Measurements from ENCODE around the gene ZDHHC14.
"Not testable (repeated sequence)": the region's sequence is repeated elsewhere in the genome, so short reads cannot be mapped to it uniquely, and the experiment has no call there.

Gene ZDHHC14

GRCh38 chr6:157555455-157556143 is 174.6 kb downstream of the ZDHHC14 start:
- DNase-seq = no peak

GRCh38 chr6:157556144-157556645 is 175.2 kb downstream of the ZDHHC14 start:
- DNase-seq = no peak

DNA sequence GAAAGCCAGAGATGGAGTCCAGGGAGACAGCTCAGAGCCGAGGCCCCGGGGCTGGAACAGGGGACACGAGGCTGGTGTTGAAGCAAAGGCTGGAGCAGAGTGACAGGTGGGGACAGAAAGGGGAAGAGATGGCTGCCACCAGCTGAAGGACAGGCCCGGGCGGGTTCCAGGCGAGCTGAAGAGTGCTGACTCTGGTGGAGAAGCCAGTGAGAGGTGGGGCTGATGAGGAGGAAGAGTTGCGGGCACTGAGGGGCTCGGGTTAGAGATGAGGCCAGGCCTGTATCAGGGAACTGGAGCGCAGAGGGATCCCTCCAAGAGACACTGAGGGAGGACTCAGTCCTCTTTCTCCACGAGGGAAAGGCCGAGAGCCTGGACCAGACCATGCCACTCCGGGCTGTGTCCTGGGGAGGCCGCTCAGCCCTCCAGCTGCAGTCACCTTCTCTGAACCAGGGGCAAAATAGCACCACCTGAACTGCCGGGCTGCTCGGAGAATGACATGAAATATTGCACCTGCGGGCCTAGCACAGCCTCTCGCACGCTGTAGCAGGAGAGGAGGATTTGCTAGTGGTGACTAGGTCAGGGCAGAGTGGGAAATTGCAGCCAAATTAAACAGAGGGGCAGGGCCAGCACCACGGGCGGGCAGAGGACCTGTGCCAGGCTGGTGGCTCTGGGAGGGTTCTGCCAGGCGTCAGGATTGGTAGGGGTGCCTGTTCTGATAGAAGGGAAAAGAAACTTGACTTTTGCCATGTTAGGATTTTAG is 175.9 kb downstream of the ZDHHC14 start:
- no peak for DNase-seq

DNA sequence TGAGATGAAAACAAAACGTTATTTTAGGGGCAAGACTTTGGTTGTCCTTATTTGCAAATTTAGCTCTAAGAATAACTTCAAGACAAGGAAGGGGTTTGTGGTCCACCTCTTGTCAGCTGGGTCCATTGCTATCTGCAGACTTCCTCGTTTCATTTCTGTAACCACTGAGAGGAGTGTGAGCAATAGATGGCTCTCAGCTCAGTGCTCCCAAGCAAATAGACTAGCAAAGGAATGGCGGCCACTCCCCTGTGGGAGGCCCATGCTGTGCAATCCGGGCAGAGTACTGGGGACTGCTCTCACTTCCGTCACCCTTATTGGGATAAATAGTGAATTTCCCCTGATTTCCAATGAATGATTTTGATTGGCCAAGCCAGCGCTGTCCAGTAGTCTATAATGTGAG is 176.6 kb downstream of the ZDHHC14 start:
- DNase-seq = no peak

GRCh38 chr6:157558049-157558448 is 177.1 kb downstream of the ZDHHC14 start:
- DNase-seq = no peak

DNA sequence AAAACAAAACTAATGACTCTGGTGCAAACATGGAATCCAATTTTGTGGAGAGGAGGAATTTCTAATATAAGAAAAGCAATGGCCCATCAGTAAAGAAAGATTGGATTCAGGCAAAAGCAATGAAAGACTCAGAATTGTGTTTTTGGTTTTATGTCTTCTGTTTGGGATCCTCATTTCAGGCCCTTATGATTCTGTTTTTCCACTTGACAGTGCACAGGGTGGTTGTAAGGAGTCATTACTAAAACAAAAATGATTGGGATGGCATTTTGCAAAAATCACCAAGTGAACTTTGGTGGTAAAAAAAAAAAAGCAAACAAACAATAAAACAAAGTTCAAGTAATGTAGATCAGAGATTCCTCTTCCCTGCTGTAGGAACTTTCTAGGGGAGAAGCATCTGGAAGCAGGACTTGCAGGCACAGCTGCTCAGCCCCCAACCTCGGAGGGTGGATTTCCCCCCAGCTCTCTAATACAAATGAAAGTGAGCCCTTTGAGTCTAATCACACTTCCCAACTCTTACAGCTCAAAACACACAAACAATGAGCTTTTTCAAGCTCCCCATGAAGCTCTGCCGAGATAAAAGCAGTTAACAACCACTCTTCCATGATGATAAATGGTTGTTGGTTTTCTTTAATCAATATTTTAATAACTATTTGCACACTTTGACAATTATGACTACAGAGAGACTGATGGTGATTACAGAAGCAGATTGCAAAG is 177.7 kb downstream of the ZDHHC14 start:
- no peak for DNase-seq

DNA sequence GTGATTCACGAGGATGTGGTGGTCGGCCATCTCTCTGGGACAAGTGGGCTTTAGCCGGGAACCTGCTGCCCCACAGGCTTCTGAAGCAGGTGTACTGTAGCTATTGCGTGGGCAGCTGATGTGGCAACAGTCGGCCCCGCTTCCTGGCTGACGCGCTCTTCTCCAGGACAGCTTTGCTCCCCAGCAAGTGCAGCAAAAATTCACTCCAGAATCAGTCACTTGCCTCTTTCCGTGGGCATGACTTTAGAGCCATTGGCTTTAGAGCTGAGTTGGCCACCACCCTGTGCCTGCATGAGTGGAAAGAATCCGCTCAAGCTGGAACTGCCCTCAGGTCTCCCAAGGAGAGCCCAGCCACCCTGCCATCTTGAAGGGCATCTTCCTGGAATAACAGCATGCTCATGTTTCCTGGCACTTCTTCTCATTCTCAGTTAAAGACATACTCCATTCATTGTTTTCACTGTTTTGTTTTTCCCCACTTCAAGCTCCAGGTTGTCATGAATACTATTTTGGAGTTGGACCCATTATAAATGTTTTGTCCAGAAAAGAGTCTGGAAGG is 178.3 kb downstream of the ZDHHC14 start:
- DNase-seq = no peak

- DNase-seq = not testable (repeated sequence)
Measured at GRCh38 chr6:157560063-157560462, 179.1 kb downstream of the ZDHHC14 start.

GRCh38 chr6:157560691-157561413 is 179.9 kb downstream of the ZDHHC14 start:
- DNase-seq = no peak

DNA sequence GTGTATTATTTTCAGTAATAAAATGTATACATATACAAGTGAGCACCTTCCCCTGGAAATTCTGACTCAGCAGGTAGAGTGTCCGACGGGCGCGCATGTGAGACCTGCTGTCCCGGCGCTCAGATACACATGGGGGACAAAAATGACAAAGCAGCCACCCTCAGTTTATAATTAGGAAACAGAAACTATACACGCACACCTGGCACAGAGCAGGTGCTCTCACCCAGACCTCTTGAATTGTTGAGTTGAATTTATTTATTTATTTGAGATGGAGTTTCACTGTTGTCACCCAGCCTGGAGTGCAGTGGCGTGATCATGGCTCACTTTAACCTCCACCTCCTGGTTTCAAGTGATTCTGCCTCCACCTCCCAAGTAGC is 180.4 kb downstream of the ZDHHC14 start:
- DNase-seq = no peak

DNA sequence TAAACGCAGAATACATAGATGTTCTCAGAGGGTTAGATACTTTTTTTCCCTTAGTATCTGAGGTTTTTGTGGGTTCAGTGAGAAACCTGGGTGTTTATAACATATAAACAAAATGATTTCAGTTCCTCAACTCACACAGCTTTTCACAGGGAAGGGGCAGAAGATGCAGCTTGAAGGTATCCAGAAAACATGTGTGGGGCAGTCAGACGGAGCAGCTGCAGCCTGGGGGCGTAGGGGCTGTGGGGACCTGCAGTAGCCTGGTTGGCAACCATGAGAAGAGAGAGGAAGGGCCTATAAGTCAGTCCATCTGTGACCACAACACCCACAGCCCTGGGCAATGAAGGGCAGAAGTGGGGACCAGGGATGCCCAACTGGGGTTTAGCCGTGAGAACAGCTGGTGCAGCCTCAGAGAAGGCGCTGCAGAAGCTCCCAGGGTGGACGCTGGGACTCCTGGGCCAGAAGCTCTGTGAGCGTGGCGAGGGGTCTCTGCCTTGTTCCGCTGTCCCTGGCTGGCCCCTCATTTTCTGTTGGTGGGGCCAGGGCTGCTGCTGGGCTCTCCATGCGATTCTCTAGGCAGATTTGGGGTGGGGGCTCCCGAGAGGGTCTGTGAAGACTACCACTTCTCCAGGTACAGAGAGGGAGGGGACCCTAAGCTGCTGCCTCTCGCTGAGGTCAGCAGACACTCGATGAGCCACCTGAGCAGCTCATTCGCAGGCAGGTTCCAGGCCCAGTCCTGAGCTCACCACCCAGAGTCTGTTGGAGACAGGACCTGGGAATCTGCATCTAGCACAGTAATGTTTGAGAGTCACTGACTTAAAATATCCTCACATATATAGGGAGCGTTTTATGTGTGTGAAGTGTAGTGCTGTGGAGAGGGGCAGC is 181.2 kb downstream of the ZDHHC14 start:
- DNase-seq = no peak

- DNase-seq = no peak
Measured at GRCh38 chr6:157562997-157563396, 182.0 kb downstream of the ZDHHC14 start.

- DNase-seq = no peak
Measured at GRCh38 chr6:157563611-157564284, 182.8 kb downstream of the ZDHHC14 start.

- no peak for DNase-seq
Measured at GRCh38 chr6:157568702-157569101, 187.7 kb downstream of the ZDHHC14 start.

DNA sequence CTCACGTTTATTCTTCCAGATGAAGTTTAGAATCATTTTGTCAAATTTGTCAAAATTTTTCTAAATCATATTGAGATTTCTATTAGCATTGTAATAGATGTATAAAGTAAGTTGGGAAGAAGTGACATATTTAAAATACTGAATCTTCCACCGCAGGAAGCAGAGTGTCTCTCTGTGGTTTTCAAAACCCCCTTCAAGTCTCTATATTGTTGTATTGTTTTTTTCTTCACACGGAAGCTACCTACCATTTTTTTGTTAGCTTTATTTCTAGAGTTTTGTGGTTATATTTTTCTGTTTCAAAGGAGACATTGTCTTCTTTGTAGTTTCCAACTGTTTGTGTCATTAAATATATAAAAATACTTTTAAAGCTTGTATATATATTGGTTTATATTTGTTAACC is 188.6 kb downstream of the ZDHHC14 start:
- DNase-seq = no peak

DNA sequence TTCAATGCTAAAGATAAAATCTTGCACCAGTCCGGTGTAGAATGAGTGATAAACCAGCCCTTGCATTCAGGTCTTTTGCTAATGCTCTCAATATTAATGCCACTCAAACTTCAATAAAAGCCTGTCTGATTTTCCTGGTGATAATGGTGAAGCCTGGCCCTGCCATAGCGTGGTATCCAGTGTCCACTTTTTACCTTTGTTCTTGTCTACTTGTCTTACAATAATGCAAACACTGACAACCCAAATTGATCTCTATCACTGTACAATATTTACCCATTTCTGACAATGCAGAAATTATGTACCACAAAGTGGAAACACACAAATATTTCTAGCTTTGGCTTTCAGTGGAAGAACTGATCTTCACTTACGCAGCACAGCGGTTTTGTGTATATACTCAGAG is 189.1 kb downstream of the ZDHHC14 start:
- DNase-seq = no peak

GRCh38 chr6:157570752-157571151 is 189.8 kb downstream of the ZDHHC14 start:
- peak; percentile 28 for DNase-seq

DNA sequence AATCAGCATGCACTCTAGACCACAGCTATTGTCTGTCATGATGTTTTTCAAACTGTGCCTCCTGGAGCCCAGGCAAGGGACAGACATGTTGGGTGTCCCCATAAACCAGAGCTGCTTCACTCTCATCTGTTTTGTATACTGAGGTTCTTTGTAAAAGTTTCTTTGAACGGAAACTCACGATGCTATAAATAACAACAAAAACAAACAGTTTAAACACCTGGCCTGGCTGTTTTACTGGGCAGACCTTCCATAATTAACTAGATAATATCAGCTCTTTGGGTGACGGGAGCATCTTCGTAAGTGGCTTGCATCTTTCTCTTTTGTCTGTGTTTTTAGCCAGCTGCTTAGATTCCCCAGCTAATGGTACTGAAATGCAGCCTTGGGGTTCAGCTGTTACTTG is 190.3 kb downstream of the ZDHHC14 start:
- DNase-seq = no peak

DNA sequence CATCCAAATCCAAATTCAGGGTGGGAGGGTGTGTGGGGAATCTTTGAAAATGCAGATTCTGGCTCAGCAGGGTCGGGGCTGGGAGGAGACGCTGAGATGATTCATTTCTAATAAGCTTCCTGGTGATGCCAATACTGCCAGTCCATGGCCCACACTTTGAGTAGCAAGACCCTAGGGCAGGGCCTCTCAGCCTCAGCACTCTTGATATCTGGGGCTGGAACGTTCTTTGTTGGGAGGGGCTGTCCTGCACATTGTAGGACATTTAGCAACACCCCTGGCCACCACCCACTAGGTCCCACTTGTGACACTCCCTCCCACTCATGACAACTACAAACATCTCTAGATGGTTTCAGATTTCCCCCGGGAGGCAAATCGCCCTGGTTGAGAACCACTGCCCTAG is 191.0 kb downstream of the ZDHHC14 start:
- no peak for DNase-seq

DNA sequence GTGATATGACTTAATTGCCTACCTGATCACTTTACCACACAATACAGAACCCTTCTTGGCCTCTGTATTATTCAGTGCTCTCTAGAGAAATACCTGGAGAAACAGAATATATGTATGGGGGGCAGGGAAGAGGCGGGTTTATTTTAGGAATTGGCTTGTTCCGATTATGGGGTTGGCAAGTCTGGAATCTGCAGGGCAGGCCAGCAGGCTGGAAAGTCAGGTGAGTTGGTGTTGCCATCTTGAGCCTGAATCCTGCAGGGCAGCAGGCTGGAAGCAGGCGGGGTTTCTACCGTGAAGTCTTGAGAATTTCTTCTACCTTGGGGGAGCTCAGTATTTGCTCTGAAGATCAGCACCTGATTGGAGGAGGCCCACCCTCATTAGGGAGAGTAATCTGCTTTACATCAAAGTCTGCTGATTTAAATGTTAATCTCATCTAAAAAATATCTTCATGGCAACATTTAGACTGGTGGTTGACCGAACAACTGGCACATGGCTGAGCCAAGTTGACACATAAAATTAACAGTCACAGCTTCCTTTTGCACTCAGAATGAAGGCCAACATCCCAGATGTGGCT is 193.9 kb downstream of the ZDHHC14 start:
- no peak for DNase-seq
